GM21447 (cell line): ENCODE measurements around the gene CAMK2D.
A peak's percentile ranks its signal among the peaks of the same experiment; 100 is the strongest.

ENCODE experiments used
- ATAC-seq: cut with Tn5 transposase; IDR thresholded peaks from one replicate; pipeline ENCODE4 v1.9.1; 2021; ENCODE audit not compliant: unreplicated experiment

The CAMK2D gene

GRCh38 chr4:113616443-113616842 lies 145.1 kb downstream of the CAMK2D start:
- no peak for ATAC-seq

GRCh38 chr4:113614414-113614813 lies 147.1 kb downstream of the CAMK2D start:
- no peak for ATAC-seq

GRCh38 chr4:113613503-113613902 lies 148.0 kb downstream of the CAMK2D start:
- no peak for ATAC-seq

GRCh38 chr4:113610537-113610936 lies 151.0 kb downstream of the CAMK2D start:
- no peak for ATAC-seq

- ATAC-seq = no peak
Measured at GRCh38 chr4:113607998-113608397, 153.5 kb downstream of the CAMK2D start.

GRCh38 chr4:113607147-113607720 lies 154.3 kb downstream of the CAMK2D start:
- no peak for ATAC-seq

- ATAC-seq = no peak
Measured at GRCh38 chr4:113604955-113605354, 156.6 kb downstream of the CAMK2D start.

GRCh38 chr4:113603911-113604310 lies 157.6 kb downstream of the CAMK2D start:
- ATAC-seq = no peak

- no peak for ATAC-seq
Measured at GRCh38 chr4:113602646-113603228, 158.8 kb downstream of the CAMK2D start.

- ATAC-seq = no peak
Measured at GRCh38 chr4:113601636-113602035, 159.9 kb downstream of the CAMK2D start.

GRCh38 chr4:113596396-113596795 lies 165.1 kb downstream of the CAMK2D start:
- no peak for ATAC-seq

GRCh38 chr4:113594231-113594556 lies 167.3 kb downstream of the CAMK2D start:
- no peak for ATAC-seq

GRCh38 chr4:113593400-113594230 lies 167.9 kb downstream of the CAMK2D start:
- ATAC-seq = peak; percentile 78

- ATAC-seq = no peak
Measured at GRCh38 chr4:113591982-113592381, 169.6 kb downstream of the CAMK2D start.

- no peak for ATAC-seq
Measured at GRCh38 chr4:113588895-113589668, 172.5 kb downstream of the CAMK2D start.

- ATAC-seq = no peak
Measured at GRCh38 chr4:113587640-113588275, 173.8 kb downstream of the CAMK2D start.

GRCh38 chr4:113587156-113587555 lies 174.4 kb downstream of the CAMK2D start:
- no peak for ATAC-seq

GRCh38 chr4:113586072-113586471 lies 175.5 kb downstream of the CAMK2D start:
- no peak for ATAC-seq

GRCh38 chr4:113584407-113585150 lies 177.0 kb downstream of the CAMK2D start:
- no peak for ATAC-seq

- ATAC-seq = no peak
Measured at GRCh38 chr4:113582737-113583136, 178.8 kb downstream of the CAMK2D start.
